ENCODE data around the gene CFAP99.

- no peak for TF ChIP-seq EP300 (IDR thresholded peaks at IDR 0.05)
- TF ChIP-seq, protein P1, sequence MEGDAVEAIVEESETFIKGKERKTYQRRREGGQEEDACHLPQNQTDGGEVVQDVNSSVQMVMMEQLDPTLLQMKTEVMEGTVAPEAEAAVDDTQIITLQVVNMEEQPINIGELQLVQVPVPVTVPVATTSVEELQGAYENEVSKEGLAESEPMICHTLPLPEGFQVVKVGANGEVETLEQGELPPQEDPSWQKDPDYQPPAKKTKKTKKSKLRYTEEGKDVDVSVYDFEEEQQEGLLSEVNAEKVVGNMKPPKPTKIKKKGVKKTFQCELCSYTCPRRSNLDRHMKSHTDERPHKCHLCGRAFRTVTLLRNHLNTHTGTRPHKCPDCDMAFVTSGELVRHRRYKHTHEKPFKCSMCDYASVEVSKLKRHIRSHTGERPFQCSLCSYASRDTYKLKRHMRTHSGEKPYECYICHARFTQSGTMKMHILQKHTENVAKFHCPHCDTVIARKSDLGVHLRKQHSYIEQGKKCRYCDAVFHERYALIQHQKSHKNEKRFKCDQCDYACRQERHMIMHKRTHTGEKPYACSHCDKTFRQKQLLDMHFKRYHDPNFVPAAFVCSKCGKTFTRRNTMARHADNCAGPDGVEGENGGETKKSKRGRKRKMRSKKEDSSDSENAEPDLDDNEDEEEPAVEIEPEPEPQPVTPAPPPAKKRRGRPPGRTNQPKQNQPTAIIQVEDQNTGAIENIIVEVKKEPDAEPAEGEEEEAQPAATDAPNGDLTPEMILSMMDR (IDR thresholded peaks at IDR 0.05) = no peak
These were observed at the start of gene CFAP99 for GRCh38 chr4:2418650-2419571.
